Measurements from ENCODE around the gene TLR2.
A peak's percentile ranks its signal among the peaks of the same experiment; 100 is the strongest.

The TLR2 gene, protein sequence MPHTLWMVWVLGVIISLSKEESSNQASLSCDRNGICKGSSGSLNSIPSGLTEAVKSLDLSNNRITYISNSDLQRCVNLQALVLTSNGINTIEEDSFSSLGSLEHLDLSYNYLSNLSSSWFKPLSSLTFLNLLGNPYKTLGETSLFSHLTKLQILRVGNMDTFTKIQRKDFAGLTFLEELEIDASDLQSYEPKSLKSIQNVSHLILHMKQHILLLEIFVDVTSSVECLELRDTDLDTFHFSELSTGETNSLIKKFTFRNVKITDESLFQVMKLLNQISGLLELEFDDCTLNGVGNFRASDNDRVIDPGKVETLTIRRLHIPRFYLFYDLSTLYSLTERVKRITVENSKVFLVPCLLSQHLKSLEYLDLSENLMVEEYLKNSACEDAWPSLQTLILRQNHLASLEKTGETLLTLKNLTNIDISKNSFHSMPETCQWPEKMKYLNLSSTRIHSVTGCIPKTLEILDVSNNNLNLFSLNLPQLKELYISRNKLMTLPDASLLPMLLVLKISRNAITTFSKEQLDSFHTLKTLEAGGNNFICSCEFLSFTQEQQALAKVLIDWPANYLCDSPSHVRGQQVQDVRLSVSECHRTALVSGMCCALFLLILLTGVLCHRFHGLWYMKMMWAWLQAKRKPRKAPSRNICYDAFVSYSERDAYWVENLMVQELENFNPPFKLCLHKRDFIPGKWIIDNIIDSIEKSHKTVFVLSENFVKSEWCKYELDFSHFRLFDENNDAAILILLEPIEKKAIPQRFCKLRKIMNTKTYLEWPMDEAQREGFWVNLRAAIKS

DNA sequence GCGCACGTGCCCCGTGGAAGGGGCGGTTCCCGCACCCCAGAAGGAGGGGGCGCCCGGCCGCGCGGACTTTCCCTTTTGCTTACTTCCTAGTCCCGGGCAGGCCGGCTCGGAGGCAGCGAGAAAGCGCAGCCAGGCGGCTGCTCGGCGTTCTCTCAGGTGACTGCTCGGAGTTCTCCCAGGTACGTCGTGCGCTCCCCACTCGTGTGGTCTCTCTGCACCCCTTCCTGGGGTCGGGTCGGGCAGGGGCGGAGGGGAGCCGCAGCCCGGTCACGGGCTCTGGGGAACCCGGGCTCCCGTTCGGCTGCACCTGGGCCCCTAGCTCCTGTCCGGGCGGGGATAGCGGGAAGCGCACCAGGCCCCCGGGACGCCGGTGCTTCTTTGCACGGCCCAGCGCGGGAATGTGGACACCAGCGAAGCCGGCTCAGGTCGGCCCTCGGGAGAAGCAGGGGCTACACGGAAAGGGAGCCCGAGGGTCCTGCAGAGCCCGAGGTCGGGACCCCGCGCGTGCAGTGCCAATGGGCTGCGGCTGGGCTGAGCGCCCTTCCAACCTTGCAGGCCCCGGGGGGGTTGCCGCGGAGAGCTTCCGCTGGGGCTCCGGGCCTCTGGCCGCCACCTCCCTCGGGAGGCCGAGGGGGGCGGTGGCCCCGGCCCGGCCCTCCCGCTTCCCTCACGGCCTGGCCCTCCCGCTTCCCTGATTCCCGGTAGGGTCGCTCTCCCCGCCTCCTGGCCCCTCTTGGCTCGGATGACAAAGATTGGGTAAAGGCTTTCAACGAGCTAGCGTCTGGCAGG is at the start of gene TLR2:
TSS of gene TLR2 (plus strand) at position 99 of the 789 bp plus-strand sequence. CDS start 18,628 bp downstream, outside the sequence.
- DNase-seq (ENCODE audit: low spot score), result no peak

DNA sequence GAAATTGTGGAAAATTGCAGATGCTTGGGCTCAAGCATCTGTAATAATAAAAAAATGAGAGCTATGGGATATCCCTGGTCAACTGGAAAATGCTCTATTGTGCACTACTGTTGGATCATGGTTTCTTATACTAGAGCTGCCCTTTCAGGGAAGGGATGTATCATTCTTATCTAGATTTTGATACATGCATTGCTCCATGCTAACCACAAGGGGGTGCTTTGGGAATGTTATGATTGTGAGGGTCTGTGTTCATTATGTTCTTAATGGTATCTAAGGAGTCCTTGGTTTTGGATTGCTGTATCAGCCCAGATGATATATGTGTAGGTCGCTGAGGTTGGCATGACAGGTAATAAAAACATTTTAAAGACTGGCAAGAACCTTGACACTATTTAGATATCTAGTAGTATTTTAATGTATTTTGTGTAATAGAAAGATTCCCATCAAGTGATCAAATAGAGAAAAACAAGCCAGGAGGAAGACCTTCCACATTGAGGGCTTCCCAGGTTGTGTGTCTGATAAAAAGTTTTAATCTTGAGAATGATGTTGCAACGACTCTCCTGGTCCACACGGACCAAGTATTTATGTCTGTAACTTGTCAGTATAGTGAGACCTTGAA is 49.2 kb upstream of the TLR2 start:
- DNase-seq (ENCODE audit: low spot score), result peak; percentile 57

DNA sequence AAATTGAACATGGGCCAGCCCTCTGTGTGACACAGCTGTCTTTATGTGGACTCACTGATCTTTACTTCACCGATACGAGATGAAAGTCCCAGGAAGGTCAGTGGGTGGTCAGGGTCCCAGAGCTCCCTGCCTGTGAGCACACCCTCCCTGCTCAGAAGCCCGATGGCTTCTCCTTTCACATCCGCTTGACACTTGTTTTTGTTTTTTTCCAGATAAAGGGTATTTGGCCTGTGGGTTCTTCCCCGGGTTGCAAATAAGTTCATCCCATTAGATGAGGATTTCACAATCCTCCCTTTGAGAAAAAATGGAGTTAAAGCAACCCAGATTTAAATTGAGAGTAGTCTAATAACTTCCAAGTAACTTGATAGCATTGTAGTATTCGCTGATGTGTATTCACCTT is 48.2 kb upstream of the TLR2 start:
- no peak for DNase-seq (ENCODE audit: low spot score)

DNA sequence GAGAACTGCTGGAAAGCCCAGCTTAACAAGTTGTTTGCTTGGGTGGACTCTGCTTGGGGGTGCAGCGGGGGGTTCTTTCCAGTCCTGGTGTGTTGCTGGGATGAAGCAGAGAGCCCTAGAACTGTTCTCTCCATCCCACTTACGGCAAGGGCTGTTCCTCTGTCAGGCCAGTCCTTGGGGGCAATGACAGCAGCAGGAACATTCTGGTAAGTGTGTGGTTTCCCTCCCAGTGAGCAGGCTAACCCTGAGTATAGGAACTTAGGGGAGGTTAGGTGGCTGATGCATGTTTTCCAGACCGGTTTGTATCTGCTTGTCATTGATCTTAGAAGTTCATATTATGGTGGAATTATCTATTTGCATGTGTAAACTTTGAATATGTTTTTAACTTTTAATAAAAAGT is 46.9 kb upstream of the TLR2 start:
- no peak for DNase-seq (ENCODE audit: low spot score)

DNA sequence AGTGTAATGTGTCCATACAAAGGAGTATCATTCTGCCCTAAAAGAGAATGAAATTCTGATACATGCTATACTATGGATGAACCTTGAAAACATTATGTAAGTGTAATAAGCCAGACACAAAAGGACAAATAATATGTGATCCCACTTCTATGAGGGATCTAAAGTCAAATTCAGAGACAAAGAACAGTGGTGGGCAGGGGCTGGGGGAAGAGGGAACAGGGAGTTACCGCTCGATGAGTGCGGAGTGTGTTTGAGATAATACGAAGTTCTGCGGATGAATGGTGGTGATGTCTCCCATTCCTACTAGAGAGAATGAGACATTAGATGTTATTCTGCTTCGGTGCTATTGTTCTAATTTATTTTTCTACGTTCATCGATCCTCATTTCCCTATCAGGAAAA is 46.1 kb upstream of the TLR2 start:
- DNase-seq (ENCODE audit: low spot score), result no peak

DNA sequence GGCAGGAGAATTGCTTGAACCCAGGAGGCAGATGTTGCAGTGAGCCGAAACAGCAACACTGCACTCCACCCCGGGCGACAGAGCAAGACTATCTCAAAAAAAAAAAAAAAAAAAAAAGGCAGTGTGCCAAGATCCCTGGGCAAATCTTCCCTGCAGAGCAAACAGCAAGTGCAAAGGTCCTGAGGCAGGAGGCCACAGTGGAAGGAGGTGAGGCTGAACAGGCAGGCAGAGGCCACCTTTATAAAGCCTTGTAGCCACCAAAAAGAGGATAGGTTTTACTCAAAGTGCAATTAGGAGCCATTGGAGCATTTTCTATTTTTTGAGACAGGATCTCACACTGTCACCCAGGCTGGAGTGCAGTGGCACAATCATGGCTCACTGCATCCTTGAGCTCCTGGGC is 45.1 kb upstream of the TLR2 start:
- DNase-seq (ENCODE audit: low spot score), result no peak

DNA sequence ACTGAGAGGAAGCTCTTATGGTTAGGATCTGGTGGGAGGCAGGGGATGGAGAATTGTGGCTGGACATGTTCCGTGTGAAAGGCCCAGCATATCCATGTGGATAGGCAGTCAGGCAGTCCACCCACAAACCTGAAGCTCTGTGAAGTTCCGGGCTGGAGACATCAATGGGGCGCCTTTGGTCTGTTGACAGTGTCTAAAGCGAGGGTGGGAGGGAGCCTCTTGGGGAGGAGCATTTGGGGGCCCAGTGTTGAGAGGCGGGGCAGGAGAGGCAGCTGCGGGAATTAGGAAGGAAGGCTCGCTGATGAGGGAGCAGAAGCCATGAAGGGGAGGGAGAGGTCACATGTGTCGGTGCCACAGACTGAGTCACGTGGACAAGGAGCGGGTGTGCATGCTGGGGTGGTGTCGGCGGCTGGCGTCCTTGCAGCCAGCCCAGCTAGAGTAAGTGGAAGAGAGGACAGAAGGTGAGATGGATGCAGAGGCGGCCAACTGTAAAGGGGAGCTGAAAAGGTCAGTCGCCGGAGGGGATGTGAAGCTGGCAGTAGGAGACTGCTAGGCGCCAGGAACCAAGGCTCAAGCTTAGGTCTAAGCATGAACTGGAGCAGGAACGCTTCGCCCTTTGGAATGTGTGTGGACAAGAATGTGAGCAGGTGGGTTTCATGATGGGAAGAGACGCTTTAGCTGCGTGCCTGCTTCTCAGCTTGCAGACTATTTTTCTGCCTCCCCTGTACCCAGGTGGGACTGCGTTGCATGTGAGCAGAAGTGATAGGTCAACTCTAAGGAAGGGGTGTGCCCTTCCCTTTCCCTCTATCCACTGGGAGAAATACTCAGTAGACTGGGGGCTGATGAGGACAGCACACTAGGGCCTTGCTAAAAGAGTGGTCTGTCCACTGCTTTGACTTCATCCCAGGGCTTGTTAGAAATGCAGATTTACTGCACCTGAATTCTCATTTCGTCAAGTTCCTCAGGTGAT is 44.0 kb upstream of the TLR2 start:
- no peak for DNase-seq (ENCODE audit: low spot score)

DNA sequence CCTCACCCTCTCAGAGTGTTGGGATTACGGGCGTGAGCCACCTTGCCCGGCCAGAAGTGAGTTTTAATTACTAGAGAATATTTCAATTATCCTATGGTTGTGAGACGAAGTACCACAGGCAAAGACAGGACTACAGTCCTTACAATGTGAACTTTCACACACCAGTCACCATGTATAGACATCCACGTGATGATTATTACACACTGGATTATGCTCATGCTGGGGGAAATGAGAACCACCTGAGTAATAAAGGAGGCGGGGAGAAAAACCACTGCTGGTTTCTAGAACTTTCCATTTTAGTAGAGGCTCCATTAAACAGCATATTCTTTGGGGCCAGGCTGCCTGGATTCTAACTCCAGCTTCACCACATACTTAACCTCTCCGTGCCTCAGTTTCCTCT is 42.5 kb upstream of the TLR2 start:
- no peak for DNase-seq (ENCODE audit: low spot score)

DNA sequence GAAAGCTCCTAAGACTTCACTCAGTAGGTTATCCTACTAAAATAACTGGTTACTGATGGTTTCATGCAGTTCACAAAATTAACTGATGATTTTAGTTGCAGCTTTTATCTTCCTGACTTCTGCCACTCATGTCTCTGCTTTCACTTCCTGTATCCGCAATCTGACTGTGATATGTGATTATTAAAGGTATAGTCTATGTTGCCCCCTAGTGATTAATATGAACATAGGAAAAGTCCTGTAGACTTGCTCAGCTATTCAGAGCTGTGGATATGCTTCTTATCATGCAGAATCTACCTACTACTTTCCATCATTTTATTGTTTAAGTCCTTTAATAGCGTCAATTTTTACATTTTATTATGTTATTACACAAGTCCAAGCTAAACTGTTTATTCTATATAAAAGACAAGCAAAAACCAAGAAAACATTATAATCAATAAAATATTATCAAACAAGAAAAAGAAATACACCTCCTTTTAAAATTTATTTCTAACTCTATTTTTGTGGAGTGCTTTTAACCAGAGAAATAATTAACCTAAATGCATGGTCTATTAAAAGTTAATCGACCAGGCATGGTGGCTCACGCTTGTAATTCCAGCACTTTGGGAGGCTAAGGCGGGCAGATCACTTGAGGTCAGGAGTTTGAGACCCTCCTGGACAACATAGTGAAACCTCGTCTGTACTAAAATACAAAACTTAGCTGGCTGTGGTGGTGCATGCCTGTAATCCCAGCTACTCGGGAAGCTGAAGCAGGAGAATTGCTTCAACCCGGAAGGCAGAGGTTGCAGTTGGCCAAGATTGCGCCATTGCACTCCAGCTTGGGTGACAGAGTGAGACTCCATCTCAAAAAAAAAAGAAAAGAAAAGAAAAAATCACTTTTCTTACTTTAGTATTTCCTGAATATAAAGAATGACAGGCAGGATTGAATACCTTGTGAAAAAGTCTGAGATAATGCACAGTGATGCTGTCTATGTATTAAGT is 40.4 kb upstream of the TLR2 start:
- peak; percentile 87 for DNase-seq (ENCODE audit: low spot score)

DNA sequence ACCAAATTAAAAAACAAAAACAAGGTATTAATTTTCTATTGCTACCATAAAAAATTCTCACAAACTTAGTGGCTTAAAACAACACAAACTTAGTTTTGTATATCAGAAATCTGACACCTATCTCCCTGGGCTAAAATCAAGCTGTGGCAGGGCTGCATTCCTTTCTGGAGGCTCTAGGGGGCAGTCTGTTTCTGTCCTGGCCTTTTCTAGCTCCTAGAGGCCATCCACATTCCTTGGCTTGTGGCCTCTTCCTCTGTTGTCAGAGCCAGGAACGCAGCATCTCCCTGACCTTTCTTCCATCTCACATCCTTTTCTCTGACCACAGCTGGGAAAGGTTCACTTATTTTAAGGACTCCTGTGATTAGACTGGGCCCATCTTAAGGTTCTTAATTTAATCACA is 38.9 kb upstream of the TLR2 start:
- no peak for DNase-seq (ENCODE audit: low spot score)

DNA sequence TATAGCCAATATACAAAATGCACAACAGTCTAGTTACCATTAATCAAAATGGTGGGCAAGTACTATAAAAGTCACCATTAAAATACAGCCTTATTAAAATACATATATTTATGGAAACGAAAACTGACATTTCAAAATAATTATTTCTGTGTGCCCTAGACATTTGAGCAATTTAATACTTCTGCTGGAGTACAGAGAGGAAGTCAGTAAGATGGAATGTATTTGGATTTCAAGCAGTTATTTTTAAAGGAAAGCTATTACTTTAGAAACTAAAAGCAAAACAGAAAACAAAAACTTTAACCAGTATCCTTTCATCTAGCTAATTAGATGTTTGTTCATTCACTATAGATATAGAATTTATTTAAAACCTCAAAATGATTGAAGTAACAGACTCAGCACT is 37.8 kb upstream of the TLR2 start:
- no peak for DNase-seq (ENCODE audit: low spot score)

DNA sequence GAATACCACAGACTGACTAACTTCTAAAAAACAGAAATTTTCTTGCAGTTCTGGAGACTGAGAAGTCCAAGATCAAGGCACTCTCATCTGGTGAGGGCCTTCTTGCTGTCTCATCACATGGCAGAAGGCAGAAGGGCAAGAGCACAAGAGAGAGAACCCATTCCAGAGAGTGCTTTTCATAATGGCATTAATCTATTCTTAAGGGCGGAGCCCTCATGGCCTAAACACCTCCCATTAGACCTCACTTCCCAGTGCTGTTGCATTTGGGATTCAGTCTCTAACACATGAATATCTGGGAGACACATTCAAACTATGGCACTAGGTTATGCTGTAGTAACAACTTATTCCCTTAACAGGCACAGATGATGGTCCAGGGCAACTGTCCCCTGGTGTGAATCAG is 37.1 kb upstream of the TLR2 start:
- no peak for DNase-seq (ENCODE audit: low spot score)

DNA sequence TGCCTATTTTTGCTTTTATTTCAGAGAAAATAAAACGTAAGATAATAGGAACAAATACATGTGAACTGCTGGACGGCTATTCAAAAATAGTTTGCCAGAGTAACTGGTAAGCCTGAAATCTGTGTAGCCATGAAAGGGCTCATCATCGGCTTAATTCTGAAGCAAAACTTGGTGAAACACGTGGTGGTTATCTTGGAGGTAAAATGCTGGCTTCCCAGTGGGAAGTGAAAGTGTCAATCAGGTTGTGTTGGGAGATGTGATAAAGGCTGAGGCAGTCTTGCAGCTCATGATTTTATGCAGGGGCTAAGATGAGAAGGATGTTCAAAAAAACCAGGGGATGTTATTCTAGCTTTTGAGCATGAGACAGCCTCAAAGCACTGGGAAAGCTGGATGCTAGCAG is 36.1 kb upstream of the TLR2 start:
- no peak for DNase-seq (ENCODE audit: low spot score)

DNA sequence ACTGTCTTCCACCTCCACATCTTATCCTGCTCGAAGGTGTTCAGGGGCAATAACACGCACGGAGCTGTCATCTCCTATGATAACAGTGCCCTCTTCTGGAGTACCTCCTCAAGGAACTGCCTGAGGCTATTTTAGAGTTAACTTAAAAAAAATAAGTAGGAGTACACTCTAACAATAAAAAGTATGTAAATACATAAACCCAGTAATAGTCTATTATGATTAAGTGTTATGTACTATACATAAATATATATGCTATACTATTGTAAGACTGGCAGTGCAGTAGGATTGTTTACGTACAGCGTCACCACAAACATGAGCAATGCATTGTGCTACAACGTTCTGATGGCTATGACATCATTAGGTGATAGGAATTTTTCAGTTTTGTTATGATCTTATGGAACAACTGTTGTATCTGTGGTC is 34.5 kb upstream of the TLR2 start:
- DNase-seq (ENCODE audit: low spot score), result no peak

DNA sequence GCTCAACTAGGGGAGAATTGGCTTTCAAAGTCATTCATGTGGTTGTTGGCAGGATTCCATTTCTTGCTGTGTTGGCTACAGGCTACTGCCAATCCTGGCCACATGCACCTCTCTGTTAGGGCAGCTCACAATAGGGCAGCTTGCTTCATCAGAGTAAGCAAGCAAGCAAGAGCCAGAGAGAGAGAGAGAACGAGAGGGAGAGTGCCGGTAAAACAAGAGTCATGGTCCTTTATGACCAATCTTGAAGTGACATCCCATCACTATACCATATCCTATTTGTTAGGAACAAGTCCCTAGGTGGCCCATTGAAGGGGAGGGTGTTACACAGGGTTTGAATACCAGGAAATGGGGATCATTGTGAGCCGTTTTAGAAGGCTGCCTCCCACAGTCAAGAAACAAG is 33.0 kb upstream of the TLR2 start:
- no peak for DNase-seq (ENCODE audit: low spot score)

DNA sequence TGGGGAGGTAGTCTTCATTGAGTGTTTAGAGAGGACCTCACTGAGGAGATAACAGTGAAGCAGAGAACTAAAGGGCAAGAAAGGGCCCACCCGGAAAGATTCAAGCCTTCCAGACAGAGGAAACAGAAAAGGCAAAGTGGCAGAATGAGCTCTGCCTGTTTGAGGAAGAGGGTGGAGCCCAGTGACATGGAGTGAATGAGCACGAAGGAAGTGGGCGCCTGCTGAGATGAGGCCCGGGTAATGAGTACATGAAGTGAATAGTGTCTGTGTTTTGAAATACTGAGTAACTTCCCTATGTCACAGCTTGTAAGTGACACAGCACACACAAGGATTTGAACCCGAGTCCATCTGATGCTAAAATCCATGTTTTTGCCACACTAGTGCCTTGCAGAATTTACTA is 32.5 kb upstream of the TLR2 start:
- no peak for DNase-seq (ENCODE audit: low spot score)

DNA sequence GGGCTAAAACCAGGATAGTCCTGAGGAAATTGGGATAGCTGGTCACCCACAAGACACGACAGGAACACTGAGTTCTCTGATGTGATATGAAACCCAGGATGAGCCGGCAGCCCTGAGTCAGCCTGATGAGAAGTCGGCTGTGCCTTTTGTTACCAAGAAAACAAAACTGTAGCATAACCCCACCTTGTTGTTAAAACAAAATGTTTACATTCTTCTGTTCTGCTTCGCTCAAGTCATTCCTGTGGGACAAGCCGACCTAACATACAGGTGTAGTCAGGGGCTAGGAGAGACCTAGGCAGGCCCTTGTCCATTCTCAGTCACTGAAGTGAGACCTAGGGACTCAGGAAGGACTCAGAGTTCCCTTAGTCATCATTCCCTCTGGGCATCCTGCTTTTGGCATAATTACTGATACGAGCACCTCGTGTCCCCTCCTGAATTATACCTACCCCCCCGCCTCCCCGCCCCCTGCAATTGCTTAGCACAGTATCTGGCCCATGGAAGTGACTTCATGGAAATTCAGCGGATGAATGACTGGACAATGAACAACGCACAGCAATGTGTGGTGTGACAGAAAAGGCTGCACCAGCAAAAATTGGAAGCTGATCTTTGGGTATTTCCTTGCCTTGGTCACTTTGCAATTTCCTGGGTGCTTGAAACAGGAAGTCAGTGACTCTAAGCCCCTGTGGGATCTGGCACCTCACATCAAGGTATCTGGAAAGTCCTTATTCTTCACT is 31.9 kb upstream of the TLR2 start:
- no peak for DNase-seq (ENCODE audit: low spot score)

DNA sequence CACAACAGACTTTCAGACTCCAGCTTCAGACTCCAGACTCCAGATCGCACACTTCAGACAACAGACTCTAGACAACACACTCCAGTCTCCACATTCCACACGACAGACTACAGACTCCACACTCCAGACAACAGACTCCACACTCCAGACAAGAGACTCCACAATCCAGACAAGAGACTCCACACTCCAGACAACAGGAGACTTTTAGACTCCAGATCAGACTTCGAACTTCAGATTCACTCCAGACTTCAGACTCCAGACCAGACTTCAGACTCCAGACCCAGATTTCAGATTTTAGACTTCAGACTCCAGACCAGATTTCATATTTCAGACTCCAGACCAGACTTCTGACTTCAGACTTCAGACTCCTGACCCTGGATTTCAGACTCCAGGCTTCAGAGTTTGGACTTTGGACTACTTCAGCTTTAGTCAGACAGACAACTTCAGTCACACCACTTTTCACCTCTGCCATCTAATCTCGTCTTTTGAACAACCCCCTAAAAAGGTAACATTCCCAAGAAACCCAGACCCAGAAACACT is 29.0 kb upstream of the TLR2 start:
- no peak for DNase-seq (ENCODE audit: low spot score)

DNA sequence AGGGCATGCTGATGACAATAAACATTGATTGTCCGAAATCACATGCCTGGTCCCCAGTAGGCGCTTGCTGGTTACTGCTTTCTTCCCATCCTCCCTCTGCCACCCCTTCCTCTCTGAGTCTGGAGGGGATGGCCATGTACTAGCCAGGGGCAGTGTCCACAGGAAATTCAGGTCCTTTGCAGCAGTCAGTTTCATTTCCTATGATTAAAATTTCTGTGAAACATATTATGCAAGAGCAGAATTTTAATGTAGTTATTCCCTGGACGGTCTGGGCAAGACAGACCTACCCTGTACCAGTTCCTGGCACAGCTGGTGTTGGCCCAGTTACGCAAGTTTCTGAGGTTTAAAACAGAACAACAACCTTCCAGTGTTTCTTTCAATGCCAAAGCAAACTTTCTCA is 28.2 kb upstream of the TLR2 start:
- DNase-seq (ENCODE audit: low spot score), result no peak

Measured in COLO829 (cell line).